NB4 (cell line): ENCODE results near the gene SAYSD1.

ENCODE experiments used
- MYC ChIP-seq: IDR thresholded peaks from 2 replicates; pipeline ENCODE4 v1.6.1; 2011; ENCODE audit warnings: low read depth, low read length
- POLR2A ChIP-seq: IDR thresholded peaks from 2 replicates; pipeline ENCODE4 v1.6.1; 2011; ENCODE audit warnings: mild to moderate bottlenecking; ENCODE audit not compliant: insufficient read length; ENCODE audit errors: extremely low read depth
- TF ChIP-seq, protein P1 (sequence below): IDR thresholded peaks from one replicate; pipeline ENCODE4 v1.5.1; 2012; ENCODE audit warnings: low read depth, low read length
- TF ChIP-seq, protein P2 (sequence below): IDR thresholded peaks from 2 replicates; pipeline ENCODE4 v1.6.1; 2011; ENCODE audit warnings: low read depth, low read length

DNA sequence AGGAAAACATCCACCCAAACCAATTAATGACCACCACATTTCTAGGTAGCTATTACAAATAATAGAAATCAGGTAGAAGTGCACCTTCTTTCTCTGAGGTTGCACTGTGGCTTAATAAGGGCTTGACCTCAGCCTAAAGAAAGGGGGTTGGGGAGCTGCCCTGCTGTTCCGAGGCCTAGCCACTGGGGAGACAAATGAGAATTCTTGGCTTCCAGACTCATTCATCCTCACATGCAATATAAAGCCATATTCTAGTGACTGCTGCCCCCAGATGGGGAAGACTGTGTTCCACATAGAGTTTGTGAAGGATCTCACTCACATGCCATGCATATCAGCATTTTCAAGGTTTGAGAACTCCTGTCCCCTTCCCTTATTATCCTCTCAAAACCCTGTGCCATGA, 22.9 kb downstream of the SAYSD1 start:
- TF ChIP-seq, protein P1, sequence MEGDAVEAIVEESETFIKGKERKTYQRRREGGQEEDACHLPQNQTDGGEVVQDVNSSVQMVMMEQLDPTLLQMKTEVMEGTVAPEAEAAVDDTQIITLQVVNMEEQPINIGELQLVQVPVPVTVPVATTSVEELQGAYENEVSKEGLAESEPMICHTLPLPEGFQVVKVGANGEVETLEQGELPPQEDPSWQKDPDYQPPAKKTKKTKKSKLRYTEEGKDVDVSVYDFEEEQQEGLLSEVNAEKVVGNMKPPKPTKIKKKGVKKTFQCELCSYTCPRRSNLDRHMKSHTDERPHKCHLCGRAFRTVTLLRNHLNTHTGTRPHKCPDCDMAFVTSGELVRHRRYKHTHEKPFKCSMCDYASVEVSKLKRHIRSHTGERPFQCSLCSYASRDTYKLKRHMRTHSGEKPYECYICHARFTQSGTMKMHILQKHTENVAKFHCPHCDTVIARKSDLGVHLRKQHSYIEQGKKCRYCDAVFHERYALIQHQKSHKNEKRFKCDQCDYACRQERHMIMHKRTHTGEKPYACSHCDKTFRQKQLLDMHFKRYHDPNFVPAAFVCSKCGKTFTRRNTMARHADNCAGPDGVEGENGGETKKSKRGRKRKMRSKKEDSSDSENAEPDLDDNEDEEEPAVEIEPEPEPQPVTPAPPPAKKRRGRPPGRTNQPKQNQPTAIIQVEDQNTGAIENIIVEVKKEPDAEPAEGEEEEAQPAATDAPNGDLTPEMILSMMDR, result no peak
- TF ChIP-seq MYC (no peak), POLR2A (no peak)
- TF ChIP-seq, protein P2, sequence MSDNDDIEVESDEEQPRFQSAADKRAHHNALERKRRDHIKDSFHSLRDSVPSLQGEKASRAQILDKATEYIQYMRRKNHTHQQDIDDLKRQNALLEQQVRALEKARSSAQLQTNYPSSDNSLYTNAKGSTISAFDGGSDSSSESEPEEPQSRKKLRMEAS, result no peak
